Gastroesophageal sphincter (tissue), 4 donors: ENCODE results near the gene MPP7. TPM values are rescaled to one million over a fixed set of nuclear protein-coding genes. Genes with fewer than 3 reads are reported as not detected.

Source experiments
- ATAC-seq: fragments of 150-250 bp; one replicate; pipeline ENCODE4 v1.9.1; 2016; ENCODE audit warnings: mild to moderate bottlenecking, moderate library complexity
- H3K27ac ChIP-seq, 4 donors: fragments of 200-600 bp; sonication (generic) in 3 of 4; 1 replicate in 3 of 4; 2 replicates in 1 of 4; pipeline ENCODE4 v1.5.1; 2016 to 2019
- H3K27me3 ChIP-seq: fragments of 200-600 bp; sonication (generic); one replicate; pipeline ENCODE4 v1.5.1; 2019
- H3K36me3 ChIP-seq, 2 donors: fragments of 200-600 bp; sonication (generic); one replicate each; pipeline ENCODE4 v1.5.1; 2019; ENCODE audit warnings: control low read depth in 1 of 2
- H3K4me1 ChIP-seq, 3 donors: fragments of 200-600 bp; sonication (generic); 1 replicate in 2 of 3; 2 replicates in 1 of 3; pipeline ENCODE4 v1.5.1; 2016 to 2019; ENCODE audit warnings: control low read depth in 2 of 3
- H3K4me3 ChIP-seq, 2 donors: fragments of 200-600 bp; sonication (generic); one replicate each; pipeline ENCODE4 v1.5.1; 2019; ENCODE audit warnings: mild to moderate bottlenecking in 1 of 2, moderate library complexity in 1 of 2
- H3K9me3 ChIP-seq, 3 donors: fragments of 200-600 bp; sonication (generic); one replicate each; pipeline ENCODE4 v1.5.1; 2017 to 2019; ENCODE audit warnings: control low read depth in 2 of 3
- CTCF ChIP-seq, 4 experiments: fragments of 200-600 bp in 2 of 4; fragments of 450-650 bp in 2 of 4; sonication (generic) in 1 of 4; IDR thresholded peaks; one replicate each; pipeline ENCODE4 v1.5.1; 2017 to 2019; ENCODE audit warnings: antibody characterized with exemption in 4 of 4, mild to moderate bottlenecking in 2 of 4, moderate library complexity in 2 of 4
- EP300 ChIP-seq: sonication (generic); formaldehyde crosslinking; IDR thresholded peaks from one replicate; pipeline ENCODE4 v1.6.1; 2017; ENCODE audit warnings: antibody characterized with exemption, mild to moderate bottlenecking
- POLR2A ChIP-seq, 2 donors: fragments of 450-650 bp; IDR thresholded peaks; one replicate each; pipeline ENCODE4 v1.6.1; 2017; ENCODE audit warnings: antibody characterized with exemption in 2 of 2, mild to moderate bottlenecking in 2 of 2, moderate library complexity in 1 of 2
- POLR2AphosphoS5 ChIP-seq: sonication (generic); formaldehyde crosslinking; IDR thresholded peaks from one replicate; pipeline ENCODE4 v1.6.1; 2017; ENCODE audit warnings: antibody characterized with exemption
- WGBS, 2 donors: methylation state at CpG; one replicate each; pipeline ENCODE4 v1.1.5; 2018; ENCODE audit warnings: low coverage in 1 of 2; 5-methylcytosine and 5-hydroxymethylcytosine counted together
- total RNA-seq, 4 donors: library from RNA; depleted of rRNA; stranded (reverse); fragments of >200 nt; gene quantifications; one replicate each; pipeline ENCODE4 v1.1.0, GENCODE V29; 2016

The MPP7 gene
- total RNA-seq, 4 donors from 2014 or later, result 22.9 to 72.1 (median 51.5) TPM

GRCh38 chr10:28332726-28333125 lies 29.9 kb upstream of the MPP7 start:
- no peaks in the 10 kb centered on the region for H3K27me3 ChIP-seq
- H3K4me1 ChIP-seq, result peaks cover 0 to 69% (median 7%) of the 10 kb centered on the region in 3 donors
- TF ChIP-seq POLR2A (IDR thresholded peaks at IDR 0.05) (no peak), CTCF (IDR thresholded peaks at IDR 0.05) (no peak), EP300 (no peak), POLR2AphosphoS5 (no peak)
- WGBS, 2 donors, result 55 to 100% methylated on average over 1 to 2 of the region's 2 CpGs
- H3K4me3 ChIP-seq, result no peak overlapping the region
- H3K36me3 ChIP-seq, result no peaks in the 10 kb centered on the region
- no peak for ATAC-seq
- H3K27ac ChIP-seq, result peak overlapping the region; percentile 80 to 90 (median 85)
- H3K9me3 ChIP-seq, result no peaks in the 10 kb centered on the region

- Histone ChIP-seq H3K9me3 (no peaks in the 10 kb centered on the region), H3K4me1 (peaks cover 0 to 78% (median 9%) of the 10 kb centered on the region in 3 donors), H3K27me3 (no peaks in the 10 kb centered on the region), H3K36me3 (no peaks in the 10 kb centered on the region), H3K4me3 (no peak overlapping the region), H3K27ac (peak overlapping the region; percentile 67 to 90 (median 84))
- ATAC-seq, result no peak
- WGBS, 2 donors, result 17 to 35% methylated on average over 2 to 3 of the region's 3 CpGs
- TF ChIP-seq POLR2AphosphoS5, result no peak
- TF ChIP-seq CTCF (IDR thresholded peaks at IDR 0.05), result no peak
- TF ChIP-seq POLR2A (IDR thresholded peaks at IDR 0.05), result no peak
- TF ChIP-seq EP300, result no peak
These were observed 29.0 kb upstream of the MPP7 start for GRCh38 chr10:28331841-28332240.

- Histone ChIP-seq H3K36me3 (no peaks in the 10 kb centered on the region), H3K9me3 (no peaks in the 10 kb centered on the region), H3K4me1 (peaks cover 6 to 86% (median 9%) of the 10 kb centered on the region in 3 donors), H3K27me3 (no peaks in the 10 kb centered on the region), H3K4me3 (no peak overlapping the region), H3K27ac (peak overlapping the region; percentile 67 to 90 (median 84))
- TF ChIP-seq EP300 (no peak), POLR2A (IDR thresholded peaks at IDR 0.05) (no peak)
- ATAC-seq, result no peak
These were observed 28.2 kb upstream of the MPP7 start for GRCh38 chr10:28331066-28331465.

GRCh38 chr10:28328346-28328745 lies 25.5 kb upstream of the MPP7 start:
- no peak for ATAC-seq
- Histone ChIP-seq H3K36me3 (no peaks in the 10 kb centered on the region), H3K27ac (peak overlapping the region; percentile 67 to 90 (median 82)), H3K9me3 (no peaks in the 10 kb centered on the region), H3K27me3 (no peaks in the 10 kb centered on the region), H3K4me3 (no peak overlapping the region), H3K4me1 (peaks cover 8 to 78% (median 9%) of the 10 kb centered on the region in 3 donors)
- WGBS, 2 donors, result 32 to 33% methylated on average over 1 of the region's 1 CpG
- TF ChIP-seq POLR2AphosphoS5, result no peak
- no peak for TF ChIP-seq CTCF (IDR thresholded peaks at IDR 0.05)
- TF ChIP-seq POLR2A (IDR thresholded peaks at IDR 0.05), result no peak
- no peak for TF ChIP-seq EP300

GRCh38 chr10:28327491-28327880 lies 24.6 kb upstream of the MPP7 start:
- TF ChIP-seq POLR2AphosphoS5 (peak; percentile 37), EP300 (no peak)
- H3K4me1 ChIP-seq, result peaks cover 8 to 69% (median 9%) of the 10 kb centered on the region in 3 donors
- H3K36me3 ChIP-seq, result no peaks in the 10 kb centered on the region
- 18 to 26% methylated on average over 3 of the region's 3 CpGs for WGBS, 2 donors
- no peaks in the 10 kb centered on the region for H3K9me3 ChIP-seq
- no peaks in the 10 kb centered on the region for H3K27me3 ChIP-seq
- peak overlapping the region; percentile 67 to 90 (median 82) for H3K27ac ChIP-seq
- ATAC-seq, result no peak
- H3K4me3 ChIP-seq, result peak overlapping the region in 1 of 2 donors; percentile 17
